Panc1 (cell line): ENCODE measurements around the gene RNF41. TPM values are rescaled to one million over a fixed set of nuclear protein-coding genes. Genes with fewer than 3 reads are reported as not detected.

Experiments
- ATAC-seq: fragments of 200-7000 bp; cut with Tn5 transposase; 2 replicates; pipeline ENCODE4 v1.9.1; 2020; ENCODE audit warnings: mild to moderate bottlenecking, moderate library complexity
- BruUV-seq: library from RNA; stranded (reverse); fragments of 400-500 nt; replicated peaks from 2 replicates; lab custom pipeline; 2021; lab: Mats Ljungman, UMichigan
- CTCF ChIA-PET: fragments of 300-600 bp; sonication (Branson Sonifier 250); formaldehyde crosslinking; loops from one replicate; lab custom pipeline; 2022; ENCODE audit warnings: antibody characterized with exemption; lab: Charles Lee
- POLR2A ChIA-PET: fragments of 300-600 bp; sonication (Branson Sonifier 250); formaldehyde crosslinking; loops from one replicate; lab custom pipeline; 2022; ENCODE audit warnings: antibody characterized with exemption; lab: Charles Lee
- DNase-seq: peaks from one replicate; pipeline ENCODE4 v3.0.0-alpha.2; 2010; ENCODE audit warnings: low read depth, low spot score
- H3K27ac ChIP-seq: 2 replicates; pipeline ENCODE4 v1.5.1; 2011; ENCODE audit warnings: mild to moderate bottlenecking, low read length, inconsistent platforms
- H3K27me3 ChIP-seq: fragments of 200-500 bp; sonication (Bioruptor generic); 2 replicates; pipeline ENCODE4 v1.6.0; 2014; ENCODE audit warnings: low read length, inconsistent platforms; ENCODE audit not compliant: control insufficient read depth, insufficient read depth
- H3K36me3 ChIP-seq: fragments of 200-500 bp; sonication (Bioruptor generic); 2 replicates; pipeline ENCODE4 v1.5.1; 2014; ENCODE audit warnings: inconsistent platforms, mild to moderate bottlenecking, low read length, moderate library complexity; ENCODE audit not compliant: control insufficient read depth, insufficient read depth
- H3K4me1 ChIP-seq: 2 replicates; pipeline ENCODE4 v1.5.1; 2011; ENCODE audit warnings: inconsistent platforms, mild to moderate bottlenecking, low read length, moderate library complexity; ENCODE audit not compliant: control insufficient read depth, insufficient read depth
- H3K4me3 ChIP-seq, 2 experiments: 2 replicates each; pipeline ENCODE4 v1.5.1; 2011 to 2012; ENCODE audit warnings: low read depth in 2 of 2, low read length in 2 of 2, mild to moderate bottlenecking in 2 of 2, inconsistent platforms in 1 of 2, moderate library complexity in 1 of 2
- H3K9me3 ChIP-seq: fragments of 200-500 bp; sonication (Bioruptor generic); 2 replicates; pipeline ENCODE4 v1.5.1; 2014; ENCODE audit warnings: low read depth, mild to moderate bottlenecking, inconsistent platforms, low read length, moderate library complexity; ENCODE audit not compliant: control insufficient read depth, insufficient read depth
- CTCF ChIP-seq: fragments of 450-650 bp; IDR thresholded peaks from 2 replicates; pipeline ENCODE4 v1.5.1; 2017; ENCODE audit warnings: mild to moderate bottlenecking
- POLR2AphosphoS5 ChIP-seq: IDR thresholded peaks from 2 replicates; pipeline ENCODE4 v1.6.1; 2012; ENCODE audit warnings: mild to moderate bottlenecking, low read depth, low read length, moderate library complexity
- REST ChIP-seq, 2 experiments: IDR thresholded peaks; 2 replicates each; pipeline ENCODE4 v1.6.1; 2011 to 2012; ENCODE audit warnings: low read depth in 2 of 2, control low read depth in 1 of 2, low read length in 1 of 2, mild to moderate bottlenecking in 1 of 2, moderate library complexity in 1 of 2; ENCODE audit not compliant: insufficient read depth in 1 of 2
- SIN3A ChIP-seq: IDR thresholded peaks from 2 replicates; pipeline ENCODE4 v1.6.1; 2012; ENCODE audit warnings: low read depth, mild to moderate bottlenecking, low read length, moderate library complexity, borderline replicate concordance; ENCODE audit not compliant: insufficient read depth
- TCF7L2 ChIP-seq: IDR thresholded peaks from 2 replicates; pipeline ENCODE4 v1.6.1; 2011; ENCODE audit warnings: mild to moderate bottlenecking, low read depth, low read length, inconsistent platforms
- in situ Hi-C: cut with HindIII; loops from 2 replicates; pipeline ENCODE4 v1.10.0; 2016; ENCODE audit warnings: low sequenced_read_pairs, low pct_unique_long_range_greater_than_20kb
- intact Hi-C: fragments of 100-400 bp; cut with micrococcal nuclease; formaldehyde crosslinking; loops from one replicate; pipeline ENCODE4 v1.10.0; 2022; ENCODE audit not compliant: unreplicated experiment
- total RNA-seq: library from RNA; stranded (reverse); gene quantifications from one replicate; pipeline ENCODE4 v1.2.1, GENCODE V29; 2021; ENCODE audit not compliant: unreplicated experiment

Gene RNF41
- total RNA-seq, 1 experiment from 2014 or later: 35.3 TPM

GRCh38 chr12:56202366-56202765, 19.4 kb downstream of the RNF41 start:
- intact Hi-C loops: no loop called here
- H3K4me1 ChIP-seq: peaks cover 3% of the 10 kb centered on the region; the same call in 1 of the 2 replicates

GRCh38 chr12:56198836-56199235, 22.9 kb downstream of the RNF41 start:
- ATAC-seq (no peak), DNase-seq (no peak)
- intact Hi-C loops: no loop called here
- no peak for TF ChIP-seq TCF7L2
- TF ChIP-seq SIN3A: no peak
- TF ChIP-seq REST (IDR thresholded peaks at IDR 0.05; ENCODE audit: insufficient read depth in 1 of 2, low read depth in 2 of 2, low read length in 1 of 2): no peak
- TF ChIP-seq POLR2AphosphoS5: no peak
- no peak for TF ChIP-seq CTCF
- in situ Hi-C loops: no loop called here
- BruUV-seq: no TSS peak
- ChIA-PET POLR2A (no interaction called here), CTCF (no interaction called here)
- Histone ChIP-seq H3K27me3 (no peaks in the 10 kb centered on the region), H3K4me1 (peaks cover 3% of the 10 kb centered on the region; the same call in 1 of the 2 replicates), H3K36me3 (no peaks in the 10 kb centered on the region), H3K27ac (no peak overlapping the region), H3K9me3 (no peaks in the 10 kb centered on the region), H3K4me3 (no peak overlapping the region)

More at GRCh38 chr12:56202366-56202765, 19.4 kb downstream of the RNF41 start:
- ChIA-PET POLR2A (interaction anchor here (0.7 kb wide), 1 partner anchor 10 kb away, joined by 3 read pairs; no protein-coding TSS in a partner anchor), CTCF (no interaction called here)
- no peak for DNase-seq
- in situ Hi-C loops: no loop called here
- no peaks in the 10 kb centered on the region for H3K9me3 ChIP-seq
- no peak overlapping the region for H3K27ac ChIP-seq
- no peak for ATAC-seq
- 0 out of 2 replicates have a peak, but pooled peaks have one; percentile 11 for TF ChIP-seq POLR2AphosphoS5
- TF ChIP-seq TCF7L2: no peak
- H3K27me3 ChIP-seq: no peaks in the 10 kb centered on the region
- no peak overlapping the region for H3K4me3 ChIP-seq
- peaks cover 12% of the 10 kb centered on the region for H3K36me3 ChIP-seq
- no TSS peak for BruUV-seq

DNA sequence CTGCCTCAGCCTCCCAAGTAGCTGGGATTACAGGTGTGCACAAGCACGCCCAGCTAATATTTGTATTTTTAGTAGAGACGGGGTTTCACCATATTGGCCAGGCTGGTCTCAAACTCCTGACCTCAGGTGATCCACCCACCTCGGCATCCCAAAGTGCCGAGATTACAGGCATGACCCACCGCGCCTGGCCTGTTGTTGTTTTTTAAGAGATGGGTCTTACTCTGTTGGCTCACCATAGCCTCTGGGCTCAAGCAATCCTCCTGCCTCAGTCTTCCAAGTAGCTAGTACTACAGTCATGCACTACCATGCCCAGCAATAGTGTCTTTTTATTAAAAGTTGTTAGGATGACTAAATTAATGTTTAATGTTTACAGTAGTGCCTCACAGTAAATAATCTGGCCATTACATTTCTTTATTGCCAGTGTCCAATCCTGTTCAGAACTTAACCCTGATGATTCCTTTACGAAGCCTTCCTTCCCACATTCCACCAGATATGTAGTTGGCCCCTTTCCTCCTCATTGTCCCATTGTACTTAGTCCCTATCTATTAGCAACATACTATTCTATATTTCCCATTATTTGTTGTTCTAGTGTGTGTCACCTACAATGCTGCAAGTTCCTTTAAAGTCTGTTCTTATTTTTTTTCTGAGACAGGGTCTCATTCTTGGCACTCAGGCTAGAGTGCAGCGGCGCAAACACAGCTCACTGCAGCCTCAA, 23.6 kb downstream of the RNF41 start:
- Histone ChIP-seq H3K27me3 (no peaks in the 10 kb centered on the region), H3K4me3 (no peak overlapping the region), H3K27ac (no peak overlapping the region), H3K9me3 (no peaks in the 10 kb centered on the region), H3K36me3 (no peaks in the 10 kb centered on the region), H3K4me1 (peaks cover 3% of the 10 kb centered on the region; the same call in 1 of the 2 replicates)
- intact Hi-C loops (no loop called here), in situ Hi-C loops (no loop called here)
- ATAC-seq: no peak
- TF ChIP-seq REST (IDR thresholded peaks at IDR 0.05; ENCODE audit: insufficient read depth in 1 of 2, low read depth in 2 of 2, low read length in 1 of 2) (no peak), TCF7L2 (no peak), CTCF (no peak), POLR2AphosphoS5 (no peak), SIN3A (no peak)
- BruUV-seq: no TSS peak
- POLR2A ChIA-PET: no interaction called here
- no peak for DNase-seq
- CTCF ChIA-PET: no interaction called here
